Neural cell (in vitro differentiated cells): ENCODE data around the gene TPCN1. TPM values are rescaled to one million over a fixed set of nuclear protein-coding genes. Genes with fewer than 3 reads are reported as not detected.

ENCODE experiments used
- H2AFZ ChIP-seq: fragments of 200-600, 300-800 bp; sonication (generic), shearing (Covaris generic); 2 replicates; pipeline ENCODE4 v1.6.0; 2014; ENCODE audit warnings: low read depth, mild to moderate bottlenecking, antibody characterized with exemption, low read length, moderate library complexity
- H3F3A ChIP-seq: fragments of 200-600 bp; shearing (Covaris generic); 2 replicates; pipeline ENCODE4 v1.6.1; 2016; ENCODE audit warnings: mild to moderate bottlenecking, moderate library complexity, mixed read lengths, antibody characterized with exemption, low read length; ENCODE audit not compliant: insufficient read depth, poor library complexity, severe bottlenecking
- H3K27ac ChIP-seq: fragments of 200-600, 300-800 bp; sonication (generic), shearing (Covaris generic); 2 replicates; pipeline ENCODE4 v1.5.1; 2014; ENCODE audit warnings: mild to moderate bottlenecking, low read length, moderate library complexity
- H3K27me3 ChIP-seq: fragments of 300-800, 200-600 bp; sonication (generic), shearing (Covaris generic); 2 replicates; pipeline ENCODE4 v1.6.0; 2014; ENCODE audit warnings: mild to moderate bottlenecking, low read depth, low read length, moderate library complexity; ENCODE audit not compliant: insufficient read depth
- H3K36me3 ChIP-seq: fragments of 300-800, 200-600 bp; sonication (generic), shearing (Covaris generic); 2 replicates; pipeline ENCODE4 v1.5.1; 2014; ENCODE audit warnings: mild to moderate bottlenecking, antibody characterized with exemption, low read length, moderate library complexity; ENCODE audit not compliant: insufficient read depth
- H3K4me2 ChIP-seq: fragments of 300-800, 200-600 bp; sonication (generic), shearing (Covaris generic); 2 replicates; pipeline ENCODE4 v1.6.0; 2014; ENCODE audit warnings: mild to moderate bottlenecking, low read length
- H3K4me3 ChIP-seq: fragments of 300-800, 200-600 bp; sonication (generic), shearing (Covaris generic); 2 replicates; pipeline ENCODE4 v1.5.1; 2014; ENCODE audit warnings: mild to moderate bottlenecking, low read length, moderate library complexity
- H3K79me2 ChIP-seq: fragments of 200-600 bp; shearing (Covaris generic); replicated peaks from 2 replicates; pipeline ENCODE4 v1.6.0; 2014; ENCODE audit warnings: mild to moderate bottlenecking, low read length, moderate library complexity; ENCODE audit not compliant: insufficient read depth
- H3K9ac ChIP-seq: fragments of 300-800, 200-600 bp; sonication (generic), shearing (Covaris generic); 2 replicates; pipeline ENCODE4 v1.6.1; 2016; ENCODE audit warnings: mild to moderate bottlenecking, low read length, mixed read lengths
- H3K9me2 ChIP-seq: fragments of 200-600 bp; shearing (Covaris generic); 2 replicates; pipeline ENCODE4 v1.6.1; 2016; ENCODE audit warnings: mild to moderate bottlenecking, low read length, mixed read lengths; ENCODE audit not compliant: insufficient read depth
- H3K9me3 ChIP-seq: fragments of 200-600, 300-800 bp; sonication (generic), shearing (Covaris generic); 2 replicates; pipeline ENCODE4 v1.6.1; 2016; ENCODE audit warnings: mild to moderate bottlenecking, mixed run types, low read length, moderate library complexity, mixed read lengths
- H4K20me1 ChIP-seq: fragments of 200-600 bp; shearing (Covaris generic); 2 replicates; pipeline ENCODE4 v1.6.1; 2016; ENCODE audit warnings: mild to moderate bottlenecking, mixed run types; ENCODE audit not compliant: insufficient read depth
- EP300 ChIP-seq: fragments of 450-650 bp; conservative IDR thresholded peaks from 2 replicates; pipeline ENCODE4 v1.6.1; 2014; ENCODE audit warnings: antibody characterized with exemption, mild to moderate bottlenecking, moderate library complexity; ENCODE audit not compliant: poor library complexity, severe bottlenecking
- EZH2 ChIP-seq: fragments of 200-600, 300-800 bp; shearing (Covaris generic), sonication (generic); IDR thresholded peaks from 2 replicates; pipeline ENCODE4 v1.6.1; 2014; ENCODE audit warnings: antibody characterized with exemption, low read length, borderline replicate concordance, mild to moderate bottlenecking; ENCODE audit not compliant: insufficient read depth, poor library complexity, severe bottlenecking
- MXI1 ChIP-seq: fragments of 450-650 bp; conservative IDR thresholded peaks from 2 replicates; pipeline ENCODE4 v1.6.1; 2014; ENCODE audit warnings: antibody characterized with exemption, mild to moderate bottlenecking; ENCODE audit not compliant: poor library complexity, severe bottlenecking
- POLR2AphosphoS5 ChIP-seq: IDR thresholded peaks from 2 replicates; pipeline ENCODE4 v1.6.1; 2012
- RAD21 ChIP-seq: fragments of 450-650 bp; conservative IDR thresholded peaks from 2 replicates; pipeline ENCODE4 v1.6.1; 2014; ENCODE audit warnings: antibody characterized with exemption, mild to moderate bottlenecking, moderate library complexity
- SMC3 ChIP-seq: fragments of 450-650 bp; conservative IDR thresholded peaks from 2 replicates; pipeline ENCODE4 v1.6.1; 2014; ENCODE audit warnings: antibody characterized with exemption, mild to moderate bottlenecking, moderate library complexity; ENCODE audit not compliant: poor library complexity
- TAF1 ChIP-seq: IDR thresholded peaks from 2 replicates; pipeline ENCODE4 v1.6.1; 2012; ENCODE audit warnings: low read depth
- polyA plus RNA-seq: library from polyadenylated mRNA; depleted of rRNA; stranded (reverse); fragments of >200 nt; gene quantifications from 2 replicates; pipeline ENCODE4 v1.2.3, GENCODE V29; 2014
- TF ChIP-seq, protein P1 (sequence below): fragments of 450-650 bp; IDR thresholded peaks from 2 replicates; pipeline ENCODE4 v1.5.1; 2014; ENCODE audit warnings: antibody characterized with exemption, mild to moderate bottlenecking, moderate library complexity; ENCODE audit not compliant: poor library complexity, severe bottlenecking
- TF ChIP-seq, protein P2 (sequence below): IDR thresholded peaks from 2 replicates; pipeline ENCODE4 v1.6.1; 2012; ENCODE audit warnings: borderline replicate concordance

Gene TPCN1
- polyA plus RNA-seq, 1 donor from 2014 or later: 4.0 TPM

DNA sequence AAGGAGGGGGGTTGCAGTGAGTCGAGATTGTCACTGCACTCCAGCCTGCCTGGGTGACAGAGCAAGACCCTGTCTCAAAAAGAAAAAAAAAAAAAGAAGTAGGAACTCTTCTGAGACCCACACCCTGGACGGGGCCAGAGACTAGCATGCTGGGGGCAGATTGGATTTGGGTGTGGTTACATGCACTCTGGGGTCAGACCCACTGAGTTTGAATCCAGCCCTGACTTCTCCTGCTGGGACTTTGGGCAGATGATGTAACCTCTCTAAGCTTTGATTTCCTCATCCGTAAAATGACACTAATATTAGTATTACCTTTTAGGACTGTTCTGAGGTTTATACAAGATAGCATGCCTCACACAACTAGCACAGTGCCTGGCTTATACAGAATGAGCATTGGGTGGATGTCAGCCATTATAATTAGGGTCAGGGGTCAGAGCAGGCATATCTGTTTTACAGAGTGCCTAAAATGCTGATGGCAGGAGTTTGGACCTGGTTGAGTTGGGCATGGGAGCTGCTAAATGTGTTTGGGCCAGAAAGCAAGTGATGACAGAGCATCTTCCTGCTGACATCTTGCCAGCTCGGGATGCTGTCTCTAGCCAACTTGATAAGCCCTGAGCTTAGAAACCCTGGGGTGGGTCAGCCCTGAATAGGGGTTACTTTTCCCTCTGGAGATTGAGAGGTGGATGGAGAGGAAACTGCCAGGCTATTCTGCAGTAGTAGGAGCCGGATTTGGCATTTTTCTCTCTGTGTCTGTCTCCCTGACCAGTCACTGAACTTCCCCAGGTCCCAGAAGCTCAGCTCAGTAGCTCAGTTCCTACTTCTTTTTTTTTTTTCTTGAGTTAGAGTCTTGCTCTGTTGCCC, 15.5 kb downstream of the TPCN1 start:
- no peaks in the 10 kb centered on the region for H3K9me3 ChIP-seq
- TF ChIP-seq EZH2 (no peak), MXI1 (no peak), EP300 (no peak), TAF1 (no peak), POLR2AphosphoS5 (no peak), RAD21 (no peak)
- TF ChIP-seq, protein P1, sequence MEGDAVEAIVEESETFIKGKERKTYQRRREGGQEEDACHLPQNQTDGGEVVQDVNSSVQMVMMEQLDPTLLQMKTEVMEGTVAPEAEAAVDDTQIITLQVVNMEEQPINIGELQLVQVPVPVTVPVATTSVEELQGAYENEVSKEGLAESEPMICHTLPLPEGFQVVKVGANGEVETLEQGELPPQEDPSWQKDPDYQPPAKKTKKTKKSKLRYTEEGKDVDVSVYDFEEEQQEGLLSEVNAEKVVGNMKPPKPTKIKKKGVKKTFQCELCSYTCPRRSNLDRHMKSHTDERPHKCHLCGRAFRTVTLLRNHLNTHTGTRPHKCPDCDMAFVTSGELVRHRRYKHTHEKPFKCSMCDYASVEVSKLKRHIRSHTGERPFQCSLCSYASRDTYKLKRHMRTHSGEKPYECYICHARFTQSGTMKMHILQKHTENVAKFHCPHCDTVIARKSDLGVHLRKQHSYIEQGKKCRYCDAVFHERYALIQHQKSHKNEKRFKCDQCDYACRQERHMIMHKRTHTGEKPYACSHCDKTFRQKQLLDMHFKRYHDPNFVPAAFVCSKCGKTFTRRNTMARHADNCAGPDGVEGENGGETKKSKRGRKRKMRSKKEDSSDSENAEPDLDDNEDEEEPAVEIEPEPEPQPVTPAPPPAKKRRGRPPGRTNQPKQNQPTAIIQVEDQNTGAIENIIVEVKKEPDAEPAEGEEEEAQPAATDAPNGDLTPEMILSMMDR: no peak
- H3K27ac ChIP-seq: no peak overlapping the region

DNA sequence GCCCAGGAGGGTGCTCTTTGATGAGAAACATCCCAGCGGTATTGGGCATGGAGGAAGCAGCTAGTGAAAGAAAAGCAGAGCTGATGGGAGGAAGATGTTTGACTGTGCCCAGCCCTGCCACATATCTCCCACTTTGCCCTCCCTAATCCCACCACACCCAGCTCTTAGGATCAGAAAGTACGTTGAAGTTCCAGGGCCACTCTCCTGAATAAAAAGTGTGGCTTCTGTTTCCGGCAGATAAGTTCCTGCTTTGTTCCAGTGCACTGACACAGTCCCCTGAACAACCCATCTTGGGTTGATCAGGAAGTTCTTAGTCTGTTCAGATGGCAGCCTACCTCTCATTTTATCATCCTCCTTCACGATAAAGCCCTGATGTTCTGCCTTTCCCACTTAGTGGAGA, 16.5 kb downstream of the TPCN1 start:
- H3K9ac ChIP-seq: no peak overlapping the region
- H3F3A ChIP-seq: no peaks in the 10 kb centered on the region
- no peak overlapping the region for H3K27ac ChIP-seq
- H3K9me3 ChIP-seq: no peaks in the 10 kb centered on the region
- no peak overlapping the region for H2AFZ ChIP-seq
- no peak overlapping the region for H3K4me2 ChIP-seq
- H3K4me3 ChIP-seq: no peak overlapping the region
- H3K9me2 ChIP-seq: no peaks in the 10 kb centered on the region
- TF ChIP-seq POLR2AphosphoS5: no peak
- no peak for TF ChIP-seq TAF1
- no peak for TF ChIP-seq SMC3
- no peak for TF ChIP-seq RAD21
- no peak for TF ChIP-seq MXI1
- no peak for TF ChIP-seq EP300
- TF ChIP-seq, protein P1: no peak
- TF ChIP-seq, protein P2, sequence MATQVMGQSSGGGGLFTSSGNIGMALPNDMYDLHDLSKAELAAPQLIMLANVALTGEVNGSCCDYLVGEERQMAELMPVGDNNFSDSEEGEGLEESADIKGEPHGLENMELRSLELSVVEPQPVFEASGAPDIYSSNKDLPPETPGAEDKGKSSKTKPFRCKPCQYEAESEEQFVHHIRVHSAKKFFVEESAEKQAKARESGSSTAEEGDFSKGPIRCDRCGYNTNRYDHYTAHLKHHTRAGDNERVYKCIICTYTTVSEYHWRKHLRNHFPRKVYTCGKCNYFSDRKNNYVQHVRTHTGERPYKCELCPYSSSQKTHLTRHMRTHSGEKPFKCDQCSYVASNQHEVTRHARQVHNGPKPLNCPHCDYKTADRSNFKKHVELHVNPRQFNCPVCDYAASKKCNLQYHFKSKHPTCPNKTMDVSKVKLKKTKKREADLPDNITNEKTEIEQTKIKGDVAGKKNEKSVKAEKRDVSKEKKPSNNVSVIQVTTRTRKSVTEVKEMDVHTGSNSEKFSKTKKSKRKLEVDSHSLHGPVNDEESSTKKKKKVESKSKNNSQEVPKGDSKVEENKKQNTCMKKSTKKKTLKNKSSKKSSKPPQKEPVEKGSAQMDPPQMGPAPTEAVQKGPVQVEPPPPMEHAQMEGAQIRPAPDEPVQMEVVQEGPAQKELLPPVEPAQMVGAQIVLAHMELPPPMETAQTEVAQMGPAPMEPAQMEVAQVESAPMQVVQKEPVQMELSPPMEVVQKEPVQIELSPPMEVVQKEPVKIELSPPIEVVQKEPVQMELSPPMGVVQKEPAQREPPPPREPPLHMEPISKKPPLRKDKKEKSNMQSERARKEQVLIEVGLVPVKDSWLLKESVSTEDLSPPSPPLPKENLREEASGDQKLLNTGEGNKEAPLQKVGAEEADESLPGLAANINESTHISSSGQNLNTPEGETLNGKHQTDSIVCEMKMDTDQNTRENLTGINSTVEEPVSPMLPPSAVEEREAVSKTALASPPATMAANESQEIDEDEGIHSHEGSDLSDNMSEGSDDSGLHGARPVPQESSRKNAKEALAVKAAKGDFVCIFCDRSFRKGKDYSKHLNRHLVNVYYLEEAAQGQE: no peak
- no peak for TF ChIP-seq EZH2
- H3K79me2 ChIP-seq: no peaks in the 10 kb centered on the region
- H3K36me3 ChIP-seq: no peaks in the 10 kb centered on the region
- H3K27me3 ChIP-seq: no peaks in the 10 kb centered on the region
- no peaks in the 10 kb centered on the region for H4K20me1 ChIP-seq

More for the DNA sequence above, 15.5 kb downstream of the TPCN1 start:
- H3K79me2 ChIP-seq: no peaks in the 10 kb centered on the region
- no peak overlapping the region for H2AFZ ChIP-seq
- no peaks in the 10 kb centered on the region for H3K9me2 ChIP-seq
- no peak overlapping the region for H3K9ac ChIP-seq
- H4K20me1 ChIP-seq: no peaks in the 10 kb centered on the region
- no peaks in the 10 kb centered on the region for H3K36me3 ChIP-seq
- no peak overlapping the region for H3K4me2 ChIP-seq
- H3K27me3 ChIP-seq: no peaks in the 10 kb centered on the region
- no peak overlapping the region for H3K4me3 ChIP-seq
- no peaks in the 10 kb centered on the region for H3F3A ChIP-seq
